Erythroblast (primary cell): ENCODE results near the gene DNAH10.

Experiments used
- GATA1 ChIP-seq: IDR thresholded peaks from 2 replicates; pipeline ENCODE4 v1.6.1; 2011; ENCODE audit warnings: low read depth, mild to moderate bottlenecking, control low read depth, low read length, moderate library complexity
- POLR2A ChIP-seq: IDR thresholded peaks from 2 replicates; pipeline ENCODE4 v1.6.1; 2011; ENCODE audit warnings: mild to moderate bottlenecking, low read length

- TF ChIP-seq POLR2A (no peak), GATA1 (no peak)
These were observed 70.0 kb downstream of the DNAH10 start for GRCh38 chr12:123832052-123832451.
